Prostate gland (tissue), 2 donors: ENCODE data around the gene MPPED2. TPM values are rescaled to one million over a fixed set of nuclear protein-coding genes. Genes with fewer than 3 reads are reported as not detected.
A peak's percentile ranks its signal among the peaks of the same experiment; 100 is the strongest.

Experiments used
- DNase-seq: peaks from one replicate; pipeline ENCODE4 v3.0.0-alpha.2; 2019; ENCODE audit warnings: low spot score
- H3K27ac ChIP-seq, 2 donors: fragments of 200-600 bp; sonication (generic); 2 replicates each; pipeline ENCODE4 v1.5.1; 2017 to 2019
- H3K27me3 ChIP-seq: fragments of 200-600 bp; sonication (generic); replicated peaks from 2 replicates; pipeline ENCODE4 v1.5.1; 2019; ENCODE audit not compliant: insufficient read depth
- H3K36me3 ChIP-seq, 2 donors: fragments of 200-600 bp; sonication (generic); 1 replicate in 1 of 2; 2 replicates in 1 of 2; pipeline versions ENCODE4 v1.5.1 to v1.8.1; 2017 to 2019
- H3K4me1 ChIP-seq: fragments of 200-600 bp; sonication (generic); replicated peaks from 2 replicates; pipeline ENCODE4 v1.5.1; 2019
- H3K4me3 ChIP-seq, 2 donors: fragments of 200-600 bp; sonication (generic); 2 replicates each; pipeline ENCODE4 v1.5.1; 2017 to 2019
- H3K9me3 ChIP-seq: fragments of 200-600 bp; sonication (generic); 2 replicates; pipeline ENCODE4 v1.5.1; 2017
- POLR2A ChIP-seq: fragments of 450-650 bp; IDR thresholded peaks from one replicate; pipeline ENCODE4 v1.6.1; 2016; ENCODE audit warnings: antibody characterized with exemption, mild to moderate bottlenecking
- POLR2AphosphoS5 ChIP-seq: sonication (generic); formaldehyde crosslinking; IDR thresholded peaks from one replicate; pipeline ENCODE4 v1.6.1; 2017; ENCODE audit warnings: antibody characterized with exemption
- WGBS: methylation state at CpG from one replicate; pipeline ENCODE4 v1.1.5; 2018; 5-methylcytosine and 5-hydroxymethylcytosine counted together
- intact Hi-C: fragments of 100-400 bp; cut with DNase I; formaldehyde crosslinking; loops from one replicate; pipeline ENCODE4 v1.14.2; 2022
- total RNA-seq, 2 donors: library from RNA; depleted of rRNA; stranded (reverse); fragments of >200 nt; gene quantifications; one replicate each; pipeline ENCODE4 v1.1.0, GENCODE V29; 2016
- TF ChIP-seq, protein P1 (sequence below), 4 experiments: fragments of 200-600 bp in 2 of 4; fragments of 450-650 bp in 2 of 4; sonication (generic) in 2 of 4; IDR thresholded peaks; 1 replicate in 3 of 4; 2 replicates in 1 of 4; pipeline ENCODE4 v1.5.1; 2016 to 2019; ENCODE audit warnings: antibody characterized with exemption in 4 of 4, mild to moderate bottlenecking in 2 of 4, moderate library complexity in 2 of 4

Gene MPPED2
- total RNA-seq, result 10 to 100 TPM; 28.4 to 34.9 TPM

GRCh38 chr11:30586251-30587144 is at the start of gene MPPED2:
Gene MPPED2 (minus strand): TSS chr11:30586353. CDS start chr11:30580373, 5,980 bp downstream.
- intact Hi-C loops, result loop anchor here (10.0 kb wide), 2 partner anchors 102 to 232 kb away; no protein-coding TSS in a partner anchor
- Histone ChIP-seq H3K27ac (peak within 1 kb of the TSS; percentile 94 to 96), H3K9me3 (no peaks in the 10 kb centered on the region), H3K36me3 (no peaks in the 10 kb centered on the region), H3K27me3 (no peaks in the 10 kb centered on the region), H3K4me1 (no peaks in the 10 kb centered on the region), H3K4me3 (peak within 1 kb of the TSS; percentile 84 to 88)
- peak; percentile 45 for DNase-seq
- no peak for TF ChIP-seq POLR2AphosphoS5
- TF ChIP-seq, protein P1, sequence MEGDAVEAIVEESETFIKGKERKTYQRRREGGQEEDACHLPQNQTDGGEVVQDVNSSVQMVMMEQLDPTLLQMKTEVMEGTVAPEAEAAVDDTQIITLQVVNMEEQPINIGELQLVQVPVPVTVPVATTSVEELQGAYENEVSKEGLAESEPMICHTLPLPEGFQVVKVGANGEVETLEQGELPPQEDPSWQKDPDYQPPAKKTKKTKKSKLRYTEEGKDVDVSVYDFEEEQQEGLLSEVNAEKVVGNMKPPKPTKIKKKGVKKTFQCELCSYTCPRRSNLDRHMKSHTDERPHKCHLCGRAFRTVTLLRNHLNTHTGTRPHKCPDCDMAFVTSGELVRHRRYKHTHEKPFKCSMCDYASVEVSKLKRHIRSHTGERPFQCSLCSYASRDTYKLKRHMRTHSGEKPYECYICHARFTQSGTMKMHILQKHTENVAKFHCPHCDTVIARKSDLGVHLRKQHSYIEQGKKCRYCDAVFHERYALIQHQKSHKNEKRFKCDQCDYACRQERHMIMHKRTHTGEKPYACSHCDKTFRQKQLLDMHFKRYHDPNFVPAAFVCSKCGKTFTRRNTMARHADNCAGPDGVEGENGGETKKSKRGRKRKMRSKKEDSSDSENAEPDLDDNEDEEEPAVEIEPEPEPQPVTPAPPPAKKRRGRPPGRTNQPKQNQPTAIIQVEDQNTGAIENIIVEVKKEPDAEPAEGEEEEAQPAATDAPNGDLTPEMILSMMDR (IDR thresholded peaks at IDR 0.05), result peak in 3 of 4 experiments; percentile 17 to 60 (median 55)
- no peak for TF ChIP-seq POLR2A
- WGBS, result 3% methylated on average over 49 of the region's 49 CpGs

DNA sequence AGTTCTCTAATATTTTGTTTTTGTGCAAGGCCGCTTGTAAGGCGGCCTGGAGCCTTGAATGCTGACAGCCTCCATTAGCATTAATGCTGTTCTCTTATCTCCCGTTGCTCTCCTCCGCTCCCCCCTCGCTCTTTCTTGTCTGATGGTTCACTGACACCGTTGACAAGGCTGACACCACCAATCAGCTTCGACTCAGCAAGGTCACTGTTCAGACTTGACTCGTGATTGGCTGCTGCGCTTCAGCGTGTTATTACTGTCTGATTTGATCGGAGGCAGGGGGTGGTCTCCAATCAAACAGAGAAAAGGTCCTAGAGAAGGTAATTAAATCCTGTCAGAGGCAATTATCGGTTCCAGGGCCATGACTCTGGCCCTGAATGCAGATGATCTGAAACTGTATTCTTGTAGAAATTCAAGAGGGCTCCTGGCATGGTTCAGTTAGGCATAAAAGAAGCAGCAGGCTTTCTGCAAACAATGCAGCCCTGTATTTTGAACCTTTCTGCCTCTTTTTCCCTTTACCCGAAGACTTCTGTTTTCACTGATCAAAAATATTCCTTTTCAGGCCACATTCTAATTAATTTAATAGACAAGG is 49.3 kb upstream of the MPPED2 start:
- Histone ChIP-seq H3K4me1 (no peaks in the 10 kb centered on the region), H3K27ac (no peak overlapping the region), H3K36me3 (no peaks in the 10 kb centered on the region), H3K4me3 (no peak overlapping the region), H3K27me3 (no peaks in the 10 kb centered on the region), H3K9me3 (no peaks in the 10 kb centered on the region)
- 58% methylated on average over 13 of the region's 13 CpGs for WGBS
- intact Hi-C loops, result no loop called here
- DNase-seq, result no peak
- TF ChIP-seq, protein P1 (IDR thresholded peaks at IDR 0.05), result no peak
- TF ChIP-seq POLR2A, result no peak
- no peak for TF ChIP-seq POLR2AphosphoS5

- TF ChIP-seq POLR2A, result no peak
- TF ChIP-seq, protein P1 (IDR thresholded peaks at IDR 0.05), result no peak
- TF ChIP-seq POLR2AphosphoS5, result no peak
- intact Hi-C loops, result no loop called here
- DNase-seq, result no peak
- Histone ChIP-seq H3K27ac (no peak overlapping the region), H3K9me3 (no peaks in the 10 kb centered on the region), H3K27me3 (no peaks in the 10 kb centered on the region), H3K4me3 (no peak overlapping the region), H3K36me3 (no peaks in the 10 kb centered on the region), H3K4me1 (no peaks in the 10 kb centered on the region)
- WGBS, result 44% methylated on average over 3 of the region's 3 CpGs
Measured at GRCh38 chr11:30631148-30631547, 45.0 kb upstream of the MPPED2 start.

DNA sequence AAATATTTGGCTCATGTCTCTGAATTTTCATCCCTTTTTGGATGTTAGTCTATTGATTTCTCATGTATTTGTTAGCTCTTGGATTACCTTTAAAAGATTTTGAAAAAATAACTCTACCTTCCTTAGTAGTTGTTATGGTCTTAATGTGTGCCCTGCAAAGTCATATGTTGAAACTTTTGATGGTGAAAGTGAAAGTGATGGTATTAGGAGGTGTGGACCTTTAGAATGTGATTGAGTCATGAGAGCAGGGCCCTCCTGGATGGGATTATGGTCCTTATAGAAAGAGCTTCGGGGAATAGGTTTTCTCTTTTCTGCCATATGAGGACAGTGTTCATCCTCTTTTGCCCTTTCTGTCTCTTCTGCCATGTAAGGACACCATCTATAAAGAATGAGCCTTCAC is 33.6 kb upstream of the MPPED2 start:
- H3K36me3 ChIP-seq, result no peaks in the 10 kb centered on the region
- TF ChIP-seq POLR2AphosphoS5 (no peak), POLR2A (no peak)
- TF ChIP-seq, protein P1 (IDR thresholded peaks at IDR 0.05), result no peak
- no peaks in the 10 kb centered on the region for H3K4me1 ChIP-seq
- H3K27me3 ChIP-seq, result no peaks in the 10 kb centered on the region
- no peak overlapping the region for H3K27ac ChIP-seq
- DNase-seq, result no peak
- no peaks in the 10 kb centered on the region for H3K9me3 ChIP-seq
- WGBS, result 84% methylated on average over 1 of the region's 1 CpG
- intact Hi-C loops, result no loop called here
- no peak overlapping the region for H3K4me3 ChIP-seq
